OCI-LY3 (cell line): ENCODE measurements around the gene ACBD7.

ENCODE experiments used
- H2AFZ ChIP-seq: fragments of 200-600, 300-600 bp; shearing (Covaris generic); 2 replicates; pipeline ENCODE4 v1.6.0; 2014; ENCODE audit warnings: antibody characterized with exemption, low read depth, low read length
- H3K27ac ChIP-seq: fragments of 200-600, 300-600 bp; sonication (generic); 2 replicates; pipeline ENCODE4 v1.5.1; 2014; ENCODE audit warnings: mild to moderate bottlenecking, low read length, moderate library complexity, mixed read lengths
- H3K27me3 ChIP-seq: fragments of 200-600, 300-600 bp; sonication (generic); 2 replicates; pipeline ENCODE4 v1.6.1; 2014; ENCODE audit warnings: low read depth, low read length, mixed read lengths
- H3K36me3 ChIP-seq: fragments of 200-600, 300-600 bp; sonication (generic); replicated peaks from 2 replicates; pipeline ENCODE3; 2014; ENCODE audit warnings: low read depth, low read length, mixed read lengths
- H3K4me1 ChIP-seq: fragments of 300-600, 200-600 bp; sonication (generic); 2 replicates; pipeline ENCODE4 v1.6.1; 2014; ENCODE audit warnings: low read length, mixed read lengths
- H3K4me2 ChIP-seq: fragments of 200-600, 300-600 bp; sonication (generic); 2 replicates; pipeline ENCODE4 v1.6.1; 2014; ENCODE audit warnings: low read length, mixed read lengths
- H3K4me3 ChIP-seq: fragments of 300-600, 200-600 bp; sonication (generic); 2 replicates; pipeline ENCODE4 v1.5.1; 2014; ENCODE audit warnings: antibody characterized with exemption, mild to moderate bottlenecking, low read length, moderate library complexity
- H3K79me2 ChIP-seq: fragments of 300-600, 200-600 bp; shearing (Covaris generic); 2 replicates; pipeline ENCODE4 v1.6.1; 2014; ENCODE audit warnings: mild to moderate bottlenecking, low read length, mixed read lengths
- H3K9ac ChIP-seq: fragments of 300-600, 200-600 bp; shearing (Covaris generic); 2 replicates; pipeline ENCODE4 v1.6.0; 2014; ENCODE audit warnings: mild to moderate bottlenecking, low read length, moderate library complexity
- H3K9me3 ChIP-seq: fragments of 200-600, 300-600 bp; shearing (Covaris generic); 2 replicates; pipeline ENCODE4 v1.6.1; 2014; ENCODE audit warnings: low read length, mixed read lengths; ENCODE audit not compliant: insufficient read depth
- H4K20me1 ChIP-seq: fragments of 200-600, 300-600 bp; sonication (generic); 2 replicates; pipeline ENCODE4 v1.6.1; 2016; ENCODE audit warnings: low read length, mixed read lengths; ENCODE audit not compliant: insufficient read depth
- EZH2phosphoT487 ChIP-seq: fragments of 200-600 bp; shearing (Covaris generic); IDR thresholded peaks from 2 replicates; pipeline ENCODE4 v1.6.1; 2018; ENCODE audit warnings: antibody characterized with exemption, mixed run types, low read depth
- TF ChIP-seq, protein P1 (sequence below): fragments of 200-600, 300-600 bp; sonication (generic); IDR thresholded peaks from 2 replicates; pipeline ENCODE4 v1.5.1; 2014; ENCODE audit warnings: antibody characterized with exemption, low read length, low read depth

The ACBD7 gene

GRCh38 chr10:15075421-15075820, 13.2 kb downstream of the ACBD7 start:
- TF ChIP-seq EZH2phosphoT487, result no peak
- TF ChIP-seq, protein P1, sequence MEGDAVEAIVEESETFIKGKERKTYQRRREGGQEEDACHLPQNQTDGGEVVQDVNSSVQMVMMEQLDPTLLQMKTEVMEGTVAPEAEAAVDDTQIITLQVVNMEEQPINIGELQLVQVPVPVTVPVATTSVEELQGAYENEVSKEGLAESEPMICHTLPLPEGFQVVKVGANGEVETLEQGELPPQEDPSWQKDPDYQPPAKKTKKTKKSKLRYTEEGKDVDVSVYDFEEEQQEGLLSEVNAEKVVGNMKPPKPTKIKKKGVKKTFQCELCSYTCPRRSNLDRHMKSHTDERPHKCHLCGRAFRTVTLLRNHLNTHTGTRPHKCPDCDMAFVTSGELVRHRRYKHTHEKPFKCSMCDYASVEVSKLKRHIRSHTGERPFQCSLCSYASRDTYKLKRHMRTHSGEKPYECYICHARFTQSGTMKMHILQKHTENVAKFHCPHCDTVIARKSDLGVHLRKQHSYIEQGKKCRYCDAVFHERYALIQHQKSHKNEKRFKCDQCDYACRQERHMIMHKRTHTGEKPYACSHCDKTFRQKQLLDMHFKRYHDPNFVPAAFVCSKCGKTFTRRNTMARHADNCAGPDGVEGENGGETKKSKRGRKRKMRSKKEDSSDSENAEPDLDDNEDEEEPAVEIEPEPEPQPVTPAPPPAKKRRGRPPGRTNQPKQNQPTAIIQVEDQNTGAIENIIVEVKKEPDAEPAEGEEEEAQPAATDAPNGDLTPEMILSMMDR, result no peak
- no peak overlapping the region for H3K9ac ChIP-seq
- H2AFZ ChIP-seq, result no peak overlapping the region
- no peak overlapping the region for H3K4me2 ChIP-seq
- H3K4me3 ChIP-seq, result no peak overlapping the region
- no peak overlapping the region for H3K27ac ChIP-seq
- H3K9me3 ChIP-seq, result no peaks in the 10 kb centered on the region
- no peaks in the 10 kb centered on the region for H3K36me3 ChIP-seq
- no peaks in the 10 kb centered on the region for H3K4me1 ChIP-seq
- no peaks in the 10 kb centered on the region for H4K20me1 ChIP-seq
- H3K27me3 ChIP-seq, result no peaks in the 10 kb centered on the region
- H3K79me2 ChIP-seq, result no peaks in the 10 kb centered on the region

DNA sequence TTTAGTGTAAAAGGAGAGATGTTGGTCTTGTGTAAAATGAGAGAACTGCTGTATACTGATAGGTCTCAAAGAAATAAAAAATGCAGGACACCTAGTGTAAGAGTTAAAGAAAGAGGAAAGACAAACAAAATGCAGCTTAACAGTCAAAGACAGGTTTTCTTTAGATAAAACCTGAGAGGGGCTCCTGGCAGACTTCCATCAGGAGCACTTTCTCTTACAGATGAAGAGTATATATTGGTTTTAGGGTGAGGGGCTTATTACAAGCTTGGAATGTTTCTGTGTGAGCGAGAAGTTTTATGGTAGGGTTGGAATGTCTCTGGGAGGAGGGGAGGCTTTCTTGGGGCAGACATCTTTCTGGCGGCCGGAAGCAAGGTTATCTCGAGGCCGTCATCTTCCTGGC, 16.2 kb downstream of the ACBD7 start:
- TF ChIP-seq, protein P1, result no peak
- TF ChIP-seq EZH2phosphoT487, result no peak
- Histone ChIP-seq H3K27me3 (no peaks in the 10 kb centered on the region), H3K9ac (no peak overlapping the region), H3K9me3 (no peaks in the 10 kb centered on the region), H3K27ac (no peak overlapping the region), H3K4me2 (no peak overlapping the region), H3K4me1 (no peaks in the 10 kb centered on the region), H4K20me1 (no peaks in the 10 kb centered on the region), H3K79me2 (no peaks in the 10 kb centered on the region), H3K36me3 (no peaks in the 10 kb centered on the region), H3K4me3 (no peak overlapping the region), H2AFZ (no peak overlapping the region)

DNA sequence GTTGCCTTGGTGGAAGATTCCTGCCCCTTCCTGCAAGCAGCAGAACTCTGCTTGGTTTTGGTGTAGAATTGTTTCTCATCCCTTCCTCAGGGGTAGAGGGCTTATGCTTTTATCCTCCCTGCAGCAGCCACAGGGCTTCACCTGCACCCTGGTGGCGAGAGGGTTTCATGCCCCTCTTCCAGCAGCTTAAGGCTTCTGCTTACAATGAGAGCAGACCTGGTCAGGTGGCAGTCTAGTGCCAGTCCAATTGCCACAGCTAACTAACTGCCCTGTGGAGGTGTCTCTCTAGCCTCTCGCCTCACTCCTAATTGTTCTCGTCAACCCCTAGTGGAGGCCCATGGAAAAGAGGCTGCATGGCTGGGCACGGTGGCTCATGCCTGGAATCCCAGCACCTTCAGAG, 19.3 kb downstream of the ACBD7 start:
- no peaks in the 10 kb centered on the region for H3K79me2 ChIP-seq
- no peaks in the 10 kb centered on the region for H3K27me3 ChIP-seq
- H3K36me3 ChIP-seq, result no peaks in the 10 kb centered on the region
- H3K4me2 ChIP-seq, result no peak overlapping the region
- TF ChIP-seq EZH2phosphoT487, result no peak
- TF ChIP-seq, protein P1, result no peak
- H2AFZ ChIP-seq, result no peak overlapping the region
- no peak overlapping the region for H3K4me3 ChIP-seq
- H3K4me1 ChIP-seq, result no peaks in the 10 kb centered on the region
- no peak overlapping the region for H3K27ac ChIP-seq
- H3K9ac ChIP-seq, result no peak overlapping the region
- H3K9me3 ChIP-seq, result no peaks in the 10 kb centered on the region
- H4K20me1 ChIP-seq, result no peaks in the 10 kb centered on the region

DNA sequence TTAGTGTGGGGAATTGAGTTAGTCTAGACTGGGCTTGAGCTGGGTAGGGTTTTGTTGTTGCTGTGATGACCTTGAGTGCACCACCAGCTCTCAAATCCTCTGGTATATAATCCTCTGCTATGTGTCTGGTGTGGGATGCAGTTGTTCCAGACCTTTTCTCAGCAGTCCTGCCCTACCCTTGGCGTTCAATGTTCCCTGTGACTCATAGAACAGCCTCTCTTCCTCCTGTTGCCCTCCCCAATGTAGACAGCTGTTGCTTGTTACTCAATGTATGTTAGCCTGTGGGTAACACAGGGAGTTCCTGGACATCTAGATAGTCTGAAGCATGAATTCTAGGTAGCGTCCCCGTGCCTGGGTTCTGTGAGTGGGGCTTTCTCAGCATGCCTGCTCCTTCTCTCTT, 19.8 kb downstream of the ACBD7 start:
- H3K4me1 ChIP-seq, result no peaks in the 10 kb centered on the region
- TF ChIP-seq, protein P1, result no peak
- no peak for TF ChIP-seq EZH2phosphoT487
- H3K36me3 ChIP-seq, result no peaks in the 10 kb centered on the region
- H3K27me3 ChIP-seq, result no peaks in the 10 kb centered on the region
- no peak overlapping the region for H2AFZ ChIP-seq
- no peaks in the 10 kb centered on the region for H3K9me3 ChIP-seq
- H3K79me2 ChIP-seq, result no peaks in the 10 kb centered on the region
- H3K4me2 ChIP-seq, result no peak overlapping the region
- H3K27ac ChIP-seq, result no peak overlapping the region
- H3K4me3 ChIP-seq, result no peak overlapping the region
- no peaks in the 10 kb centered on the region for H4K20me1 ChIP-seq
- no peak overlapping the region for H3K9ac ChIP-seq
